ENCODE results near the gene PNMA6E. TPM values are rescaled to one million over a fixed set of nuclear protein-coding genes. Genes with fewer than 3 reads are reported as not detected.

Gene PNMA6E
- total and polyA plus RNA-seq, 9 of the 15 experiments (the other 6 are each of a cell fraction or from before 2014, with no cell fraction given) = 0.03 TPM; not detected in 8

GRCh38 chrX:153421856-153422255 is 20.7 kb upstream of the PNMA6E start:
- in situ Hi-C loops (cut with MboI) = no loop called here
- FAIRE-seq (no peak), ATAC-seq (no peak), DNase-seq (ENCODE audit: extremely low read depth in 1 of 4, low spot score in 3 of 4) (no peak)
- no TSS peak for BruUV-seq (replicated peaks)
- Histone ChIP-seq H3K4me1 (replicated peaks in 1 of 2; ENCODE audit: control insufficient read depth in 2 of 2, insufficient read depth in 2 of 2, low read length in 2 of 2) (peaks cover 0 to 3% of the 10 kb centered on the region in 2 experiments; a peak in 2 of 5 replicates), H3K79me2 (ENCODE audit: control insufficient read depth, insufficient read depth, low read length) (no peaks in the 10 kb centered on the region), H3K4me2 (ENCODE audit: insufficient read depth, low read length) (no peak overlapping the region), H3K36me3 (ENCODE audit: control insufficient read depth, insufficient read depth, low read length) (peaks cover 16% of the 10 kb centered on the region; the same call in 1 of the 3 replicates), H3K27ac (ENCODE audit: extremely low read depth, low read depth, low read length) (no peak overlapping the region), H2AFZ (ENCODE audit: low read depth, low read length) (no peak overlapping the region), H3K4me3 (no peak overlapping the region), H3K9me1 (ENCODE audit: control insufficient read depth, insufficient read depth, low read length) (peaks cover 2% of the 10 kb centered on the region), H3K27me3 (ENCODE audit: control insufficient read depth in 2 of 2, insufficient read depth in 2 of 2, low read length in 2 of 2) (no peaks in the 10 kb centered on the region), H3K9ac (ENCODE audit: insufficient read depth in 1 of 2, low read depth in 2 of 2, low read length in 2 of 2) (no peak overlapping the region), H4K20me1 (replicated peaks; ENCODE audit: control insufficient read depth, insufficient read depth, low read length) (no peaks in the 10 kb centered on the region), H3K9me3 (replicated peaks; ENCODE audit: control insufficient read depth, insufficient read depth, low read depth, low read length) (no peaks in the 10 kb centered on the region)
- WGBS (ENCODE audit: insufficient coverage, low coverage, missing lambda C conversion rate) = 88% methylated on average over 12 of the region's 18 CpGs
- POLR2A ChIA-PET = no interaction called here
- intact Hi-C loops (cut with micrococcal nuclease) = no loop called here
- CTCF ChIA-PET (ENCODE audit: low intra/inter-chr PET ratio) = no interaction called here
- TF ChIP-seq EP400 (IDR thresholded peaks at IDR 0.05) (no peak), KLF16 (IDR thresholded peaks at IDR 0.05) (no peak), ZNF561 (CRISPR knock-in tag; conservative IDR thresholded peaks at IDR 0.05) (no peak), DEAF1 (CRISPR knock-in tag; IDR thresholded peaks at IDR 0.05) (no peak), GTF2E2 (tag; IDR thresholded peaks at IDR 0.05) (no peak), MBD1 (CRISPR knock-in tag; IDR thresholded peaks at IDR 0.05) (no peak), DNMT1 (IDR thresholded peaks at IDR 0.05) (no peak), ZKSCAN8 (CRISPR knock-in tag; IDR thresholded peaks at IDR 0.05) (no peak), RBM22 (IDR thresholded peaks at IDR 0.05; ENCODE audit: low read depth, low read length, poor library complexity, severe bottlenecking) (no peak), ADNP (tag; IDR thresholded peaks at IDR 0.05) (no peak), NCOA2 (IDR thresholded peaks at IDR 0.05; ENCODE audit: partially characterized antibody in 2 of 2) (no peak), TAF15 (IDR thresholded peaks at IDR 0.05; ENCODE audit: low read depth, low read length) (no peak), ZNF282 (CRISPR knock-in tag; IDR thresholded peaks at IDR 0.05) (no peak), NFIX (CRISPR knock-in tag; IDR thresholded peaks at IDR 0.05; ENCODE audit: low read depth) (no peak)
- TF ChIP-seq, protein P1, sequence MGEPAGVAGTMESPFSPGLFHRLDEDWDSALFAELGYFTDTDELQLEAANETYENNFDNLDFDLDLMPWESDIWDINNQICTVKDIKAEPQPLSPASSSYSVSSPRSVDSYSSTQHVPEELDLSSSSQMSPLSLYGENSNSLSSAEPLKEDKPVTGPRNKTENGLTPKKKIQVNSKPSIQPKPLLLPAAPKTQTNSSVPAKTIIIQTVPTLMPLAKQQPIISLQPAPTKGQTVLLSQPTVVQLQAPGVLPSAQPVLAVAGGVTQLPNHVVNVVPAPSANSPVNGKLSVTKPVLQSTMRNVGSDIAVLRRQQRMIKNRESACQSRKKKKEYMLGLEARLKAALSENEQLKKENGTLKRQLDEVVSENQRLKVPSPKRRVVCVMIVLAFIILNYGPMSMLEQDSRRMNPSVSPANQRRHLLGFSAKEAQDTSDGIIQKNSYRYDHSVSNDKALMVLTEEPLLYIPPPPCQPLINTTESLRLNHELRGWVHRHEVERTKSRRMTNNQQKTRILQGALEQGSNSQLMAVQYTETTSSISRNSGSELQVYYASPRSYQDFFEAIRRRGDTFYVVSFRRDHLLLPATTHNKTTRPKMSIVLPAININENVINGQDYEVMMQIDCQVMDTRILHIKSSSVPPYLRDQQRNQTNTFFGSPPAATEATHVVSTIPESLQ (CRISPR knock-in tag; IDR thresholded peaks at IDR 0.05) = no peak

Data from K562 (cell line).